Upper lobe of right lung (tissue), 1 donor: ENCODE measurements around the gene GSG1. TPM values are rescaled to one million over a fixed set of nuclear protein-coding genes. Genes with fewer than 3 reads are reported as not detected.

Experiments used
- ATAC-seq: fragments of 200-7000 bp; cut with Tn5 transposase; one replicate; pipeline ENCODE4 v1.9.1; 2020; ENCODE audit warnings: mild to moderate bottlenecking, moderate library complexity
- DNase-seq: peaks from one replicate; pipeline ENCODE4 v3.0.0-alpha.2; 2020
- H3K27ac ChIP-seq: fragments of 200-600 bp; one replicate; pipeline ENCODE4 v1.8.0; 2022
- H3K27me3 ChIP-seq: fragments of 200-600 bp; one replicate; pipeline ENCODE4 v1.8.0; 2022; ENCODE audit warnings: mild to moderate bottlenecking
- H3K36me3 ChIP-seq: fragments of 200-600 bp; one replicate; pipeline ENCODE4 v1.8.0; 2022
- H3K4me1 ChIP-seq: fragments of 200-600 bp; one replicate; pipeline ENCODE4 v1.8.0; 2022
- H3K4me3 ChIP-seq: fragments of 200-600 bp; one replicate; pipeline ENCODE4 v1.8.0; 2022; ENCODE audit warnings: mild to moderate bottlenecking
- H3K9me3 ChIP-seq: fragments of 200-600 bp; one replicate; pipeline ENCODE4 v1.8.0; 2022
- intact Hi-C: fragments of 100-400 bp; cut with DNase I; formaldehyde crosslinking; loops from one replicate; pipeline ENCODE4 v1.11.0; 2022
- total RNA-seq: library from RNA; stranded (reverse); fragmentation: NEBNext Ultra II Directional; extraction: Animal tissue kit (Norgen Biotek cat#: 25700); gene quantifications from one replicate; pipeline ENCODE4 v1.2.1, GENCODE V29; 2021
- TF ChIP-seq, protein P1 (sequence below): fragments of 200-600 bp; IDR thresholded peaks from one replicate; pipeline ENCODE4 v1.8.0; 2022; ENCODE audit warnings: antibody characterized with exemption
- donor health status: DM: no; HTN: yes; CAD: no; lungs with severe emphysema.

GSG1 gene
- total RNA-seq, 1 donor from 2014 or later: not detected

GRCh38 chr12:13074396-13075117, 28.9 kb downstream of the GSG1 start:
- no peak for DNase-seq
- no peak overlapping the region for H3K27ac ChIP-seq
- H3K4me3 ChIP-seq: no peak overlapping the region
- intact Hi-C loops: no loop called here
- H3K27me3 ChIP-seq: no peaks in the 10 kb centered on the region
- H3K36me3 ChIP-seq: peaks cover 20% of the 10 kb centered on the region
- no peaks in the 10 kb centered on the region for H3K4me1 ChIP-seq
- TF ChIP-seq, protein P1, sequence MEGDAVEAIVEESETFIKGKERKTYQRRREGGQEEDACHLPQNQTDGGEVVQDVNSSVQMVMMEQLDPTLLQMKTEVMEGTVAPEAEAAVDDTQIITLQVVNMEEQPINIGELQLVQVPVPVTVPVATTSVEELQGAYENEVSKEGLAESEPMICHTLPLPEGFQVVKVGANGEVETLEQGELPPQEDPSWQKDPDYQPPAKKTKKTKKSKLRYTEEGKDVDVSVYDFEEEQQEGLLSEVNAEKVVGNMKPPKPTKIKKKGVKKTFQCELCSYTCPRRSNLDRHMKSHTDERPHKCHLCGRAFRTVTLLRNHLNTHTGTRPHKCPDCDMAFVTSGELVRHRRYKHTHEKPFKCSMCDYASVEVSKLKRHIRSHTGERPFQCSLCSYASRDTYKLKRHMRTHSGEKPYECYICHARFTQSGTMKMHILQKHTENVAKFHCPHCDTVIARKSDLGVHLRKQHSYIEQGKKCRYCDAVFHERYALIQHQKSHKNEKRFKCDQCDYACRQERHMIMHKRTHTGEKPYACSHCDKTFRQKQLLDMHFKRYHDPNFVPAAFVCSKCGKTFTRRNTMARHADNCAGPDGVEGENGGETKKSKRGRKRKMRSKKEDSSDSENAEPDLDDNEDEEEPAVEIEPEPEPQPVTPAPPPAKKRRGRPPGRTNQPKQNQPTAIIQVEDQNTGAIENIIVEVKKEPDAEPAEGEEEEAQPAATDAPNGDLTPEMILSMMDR: no peak
- H3K9me3 ChIP-seq: no peaks in the 10 kb centered on the region
- peak; percentile 51 for ATAC-seq

DNA sequence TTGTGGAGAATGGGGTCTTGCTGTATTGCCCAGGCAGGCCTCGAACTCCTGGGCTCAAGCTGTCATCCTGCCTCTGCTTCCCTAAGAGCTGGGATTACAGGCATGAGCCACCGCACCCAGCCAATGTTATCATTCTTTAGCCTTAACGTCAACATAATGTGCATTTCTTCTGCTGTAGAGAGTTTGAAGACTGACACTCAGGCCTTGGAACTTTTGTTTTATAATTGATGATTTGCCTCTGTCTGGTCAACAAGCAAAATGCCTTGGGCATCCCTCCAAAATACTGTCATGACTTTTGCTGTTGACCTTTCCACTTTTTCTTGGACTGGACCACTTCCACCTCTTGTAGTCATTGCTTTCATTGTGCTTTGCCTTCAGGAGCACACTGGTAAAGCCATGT, 30.3 kb downstream of the GSG1 start:
- H3K36me3 ChIP-seq: peaks cover 34% of the 10 kb centered on the region
- ATAC-seq: no peak
- no peaks in the 10 kb centered on the region for H3K27me3 ChIP-seq
- no peaks in the 10 kb centered on the region for H3K4me1 ChIP-seq
- no peak overlapping the region for H3K27ac ChIP-seq
- DNase-seq: no peak
- H3K4me3 ChIP-seq: no peak overlapping the region
- intact Hi-C loops: no loop called here
- no peaks in the 10 kb centered on the region for H3K9me3 ChIP-seq
- TF ChIP-seq, protein P1: no peak

- Histone ChIP-seq H3K27me3 (no peaks in the 10 kb centered on the region), H3K27ac (no peak overlapping the region), H3K4me3 (no peak overlapping the region), H3K36me3 (peaks cover 34% of the 10 kb centered on the region), H3K9me3 (no peaks in the 10 kb centered on the region), H3K4me1 (no peaks in the 10 kb centered on the region)
- no peak for ATAC-seq
- intact Hi-C loops: no loop called here
- TF ChIP-seq, protein P1: no peak
- DNase-seq: no peak
These were observed 31.9 kb downstream of the GSG1 start for GRCh38 chr12:13071305-13072280.

DNA sequence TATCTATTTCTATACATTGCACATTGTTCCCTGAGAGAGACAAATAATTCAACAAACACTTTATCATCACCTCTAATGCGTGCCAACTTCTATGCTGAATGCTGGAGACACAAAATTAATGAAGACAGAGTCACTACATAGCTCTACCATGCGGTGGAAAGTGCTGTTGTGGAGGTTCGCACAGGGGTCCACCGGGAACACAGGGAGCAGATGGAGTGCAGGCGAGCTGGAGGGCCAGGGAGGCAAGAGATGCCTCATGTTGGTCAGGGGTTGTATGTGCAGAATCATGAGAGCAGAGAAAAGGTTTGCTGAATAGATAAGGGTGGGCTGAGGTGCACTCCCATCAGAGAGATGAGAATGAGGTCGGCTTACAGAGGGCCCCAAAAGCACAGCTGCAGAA, 34.1 kb downstream of the GSG1 start:
- Histone ChIP-seq H3K9me3 (no peaks in the 10 kb centered on the region), H3K4me3 (no peak overlapping the region), H3K27ac (no peak overlapping the region), H3K27me3 (no peaks in the 10 kb centered on the region), H3K4me1 (no peaks in the 10 kb centered on the region), H3K36me3 (peaks cover 34% of the 10 kb centered on the region)
- DNase-seq: no peak
- TF ChIP-seq, protein P1: no peak
- intact Hi-C loops: no loop called here
- ATAC-seq: no peak

DNA sequence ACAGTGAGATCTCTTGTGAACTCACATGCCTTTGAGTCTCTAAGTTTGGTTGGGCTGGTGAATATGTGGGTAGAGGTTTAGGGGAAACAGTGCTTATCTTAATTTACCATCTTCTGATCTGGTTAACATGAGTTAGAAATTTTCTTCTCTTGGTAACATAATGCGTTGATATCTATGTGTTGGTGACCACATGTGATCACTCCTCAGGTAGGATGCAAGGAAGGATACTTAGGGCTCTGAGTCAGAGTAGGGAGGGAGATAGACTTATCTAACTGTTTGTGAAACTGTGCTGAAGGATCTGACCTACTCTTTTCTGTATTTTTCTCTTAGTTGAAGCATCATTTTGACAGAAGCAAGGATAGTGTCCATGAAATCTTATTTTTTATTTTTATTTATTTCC, 36.1 kb downstream of the GSG1 start:
- no peak overlapping the region for H3K27ac ChIP-seq
- no peaks in the 10 kb centered on the region for H3K4me1 ChIP-seq
- no peaks in the 10 kb centered on the region for H3K9me3 ChIP-seq
- TF ChIP-seq, protein P1: no peak
- DNase-seq (no peak), ATAC-seq (no peak)
- intact Hi-C loops: no loop called here
- H3K27me3 ChIP-seq: no peaks in the 10 kb centered on the region
- peaks cover 34% of the 10 kb centered on the region for H3K36me3 ChIP-seq
- H3K4me3 ChIP-seq: no peak overlapping the region
